22Rv1 (cell line): Measurements from ENCODE around the gene GAP43.

ENCODE experiments used
- H3K27ac ChIP-seq: fragments of 450-650 bp; 2 replicates; pipeline ENCODE4 v1.5.1; 2017
- CTCF ChIP-seq: fragments of 450-650 bp; IDR thresholded peaks from 2 replicates; pipeline ENCODE4 v1.5.1; 2017; ENCODE audit warnings: mild to moderate bottlenecking
- ZFX ChIP-seq: fragments of 450-650 bp; IDR thresholded peaks from 2 replicates; pipeline ENCODE4 v1.6.1; 2017; ENCODE audit warnings: antibody characterized with exemption, borderline replicate concordance

GAP43 gene

GRCh38 chr3:115617591-115617990 is 5.7 kb upstream of the GAP43 start:
- H3K27ac ChIP-seq = no peak overlapping the region
- TF ChIP-seq ZFX = no peak
- no peak for TF ChIP-seq CTCF

DNA sequence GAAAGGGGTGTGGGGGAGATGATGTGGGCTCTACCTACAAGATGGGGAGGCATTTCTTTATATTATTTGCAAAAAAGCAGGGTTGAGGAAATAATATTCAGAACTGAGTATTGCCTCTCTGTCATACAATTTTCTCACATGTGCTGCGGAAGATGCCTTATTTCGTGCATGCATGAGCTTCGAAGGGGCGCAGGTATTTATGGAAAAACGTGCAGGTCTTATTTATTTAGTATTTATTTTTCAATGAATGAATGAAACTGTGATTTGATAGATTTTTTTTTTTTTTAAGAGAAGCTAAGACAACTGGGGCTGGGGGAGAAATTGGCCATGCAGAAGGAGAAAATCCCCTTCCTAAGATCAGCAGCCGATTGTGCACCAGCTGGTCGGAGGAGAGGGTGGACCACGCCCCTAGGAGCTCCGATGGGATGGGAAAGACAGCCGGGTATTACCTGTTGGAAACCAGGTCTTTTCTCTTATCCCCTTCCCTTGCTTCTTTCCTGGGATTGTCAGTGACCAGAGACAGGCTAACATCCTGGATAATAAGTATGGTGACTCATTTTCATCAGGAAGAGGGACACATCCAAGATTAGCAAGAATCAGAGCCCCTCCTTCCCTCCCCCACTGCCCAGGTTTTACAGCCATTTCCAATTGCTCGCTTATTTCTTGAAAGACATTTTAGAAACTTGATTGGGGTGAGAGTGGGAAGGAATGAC is 875 bp downstream of the GAP43 start:
- H3K27ac ChIP-seq = no peak overlapping the region
- TF ChIP-seq CTCF = no peak
- TF ChIP-seq ZFX = no peak

DNA sequence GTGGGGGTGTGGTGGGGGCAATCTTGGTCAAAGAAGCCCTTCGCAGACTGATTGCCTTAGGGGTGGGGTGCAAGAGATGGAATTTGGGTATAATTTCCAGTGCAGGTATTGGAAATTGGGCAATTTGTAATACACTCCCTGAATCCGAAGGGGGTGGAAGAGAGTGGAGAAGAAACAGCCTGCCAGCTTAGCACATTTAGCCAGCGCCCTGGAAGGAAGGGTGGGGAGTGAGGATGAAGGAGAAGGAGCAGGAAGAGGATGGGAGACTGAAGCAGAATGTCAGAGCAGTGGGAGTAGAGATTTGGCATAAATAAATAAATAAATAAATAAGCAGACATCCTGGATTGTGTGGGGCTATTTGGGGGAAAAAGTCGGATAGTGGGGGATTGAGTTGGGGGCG is 1.6 kb downstream of the GAP43 start:
- H3K27ac ChIP-seq = no peak overlapping the region
- TF ChIP-seq ZFX (no peak), CTCF (no peak)

GRCh38 chr3:115626006-115626409 is 2.7 kb downstream of the GAP43 start:
- TF ChIP-seq ZFX = no peak
- TF ChIP-seq CTCF = no peak
- no peak overlapping the region for H3K27ac ChIP-seq

DNA sequence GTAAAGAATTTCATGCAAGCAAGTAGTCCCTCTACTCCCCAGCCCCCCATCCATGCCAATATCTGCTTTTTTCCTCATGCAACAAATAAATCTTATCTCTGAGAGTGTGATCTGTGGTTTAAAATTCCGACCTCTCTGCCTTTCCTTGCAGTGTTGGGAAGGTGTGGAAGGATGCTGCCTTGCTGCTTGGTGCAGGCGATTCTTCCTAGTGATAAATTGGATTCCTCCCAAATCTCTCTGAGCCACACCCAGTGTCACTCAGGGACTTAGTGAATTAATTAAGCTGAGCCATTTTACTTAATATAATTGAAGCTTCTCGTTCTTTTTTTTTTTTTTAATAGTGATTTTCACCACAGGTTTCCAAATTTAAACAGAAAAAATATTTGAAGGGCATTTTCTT is 3.4 kb downstream of the GAP43 start:
- TF ChIP-seq ZFX (no peak), CTCF (no peak)
- no peak overlapping the region for H3K27ac ChIP-seq

DNA sequence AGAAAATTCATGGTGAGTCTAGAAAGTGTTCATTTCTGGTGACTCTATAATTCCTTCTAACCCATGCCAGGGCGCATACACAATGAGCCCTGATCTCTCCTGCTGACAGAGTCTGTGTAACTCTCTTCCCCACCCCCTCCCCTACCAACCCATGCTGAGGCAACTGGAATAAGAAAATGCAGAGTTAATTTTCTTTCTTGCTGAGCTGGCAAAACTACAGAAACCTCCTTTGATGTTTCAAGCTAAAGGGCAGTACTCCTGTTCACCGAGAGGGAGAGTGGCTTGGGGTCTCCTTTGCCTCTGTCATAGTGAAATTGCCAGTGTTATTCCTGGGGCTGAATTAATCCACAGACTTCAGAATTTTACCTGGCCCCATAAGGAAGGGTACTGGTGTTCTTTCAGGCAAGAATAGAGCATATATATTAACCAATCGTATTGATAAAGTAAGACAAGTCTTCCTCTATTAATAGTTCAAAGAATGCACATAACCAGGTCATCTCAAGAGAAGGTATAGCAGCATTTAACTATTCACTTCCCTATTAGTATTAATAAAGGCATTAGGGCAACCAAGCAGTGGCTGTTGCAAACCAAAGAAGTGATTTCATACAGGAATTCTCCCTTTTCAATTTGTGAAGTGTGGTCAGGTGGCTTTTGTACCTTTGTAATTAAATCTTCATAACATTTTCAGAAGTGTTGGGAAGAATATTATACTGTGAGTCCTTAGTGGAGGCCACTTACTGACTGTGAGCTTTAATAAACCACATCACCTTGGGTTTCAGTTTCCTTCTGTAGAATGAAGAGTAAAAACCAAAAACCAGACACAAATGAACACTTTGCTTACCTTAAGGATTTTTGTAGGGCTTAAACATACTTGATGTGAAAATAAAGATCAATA is 4.1 kb downstream of the GAP43 start:
- TF ChIP-seq ZFX = no peak
- no peak for TF ChIP-seq CTCF
- no peak overlapping the region for H3K27ac ChIP-seq

GRCh38 chr3:115628075-115628412 is 4.7 kb downstream of the GAP43 start:
- no peak overlapping the region for H3K27ac ChIP-seq
- no peak for TF ChIP-seq CTCF
- no peak for TF ChIP-seq ZFX
